Measurements from ENCODE around the gene ACOX1.

ACOX1 gene
- 37.0 to 92.9 (median 87.5) reads per million in 3 experiments for total RNA-seq

DNA sequence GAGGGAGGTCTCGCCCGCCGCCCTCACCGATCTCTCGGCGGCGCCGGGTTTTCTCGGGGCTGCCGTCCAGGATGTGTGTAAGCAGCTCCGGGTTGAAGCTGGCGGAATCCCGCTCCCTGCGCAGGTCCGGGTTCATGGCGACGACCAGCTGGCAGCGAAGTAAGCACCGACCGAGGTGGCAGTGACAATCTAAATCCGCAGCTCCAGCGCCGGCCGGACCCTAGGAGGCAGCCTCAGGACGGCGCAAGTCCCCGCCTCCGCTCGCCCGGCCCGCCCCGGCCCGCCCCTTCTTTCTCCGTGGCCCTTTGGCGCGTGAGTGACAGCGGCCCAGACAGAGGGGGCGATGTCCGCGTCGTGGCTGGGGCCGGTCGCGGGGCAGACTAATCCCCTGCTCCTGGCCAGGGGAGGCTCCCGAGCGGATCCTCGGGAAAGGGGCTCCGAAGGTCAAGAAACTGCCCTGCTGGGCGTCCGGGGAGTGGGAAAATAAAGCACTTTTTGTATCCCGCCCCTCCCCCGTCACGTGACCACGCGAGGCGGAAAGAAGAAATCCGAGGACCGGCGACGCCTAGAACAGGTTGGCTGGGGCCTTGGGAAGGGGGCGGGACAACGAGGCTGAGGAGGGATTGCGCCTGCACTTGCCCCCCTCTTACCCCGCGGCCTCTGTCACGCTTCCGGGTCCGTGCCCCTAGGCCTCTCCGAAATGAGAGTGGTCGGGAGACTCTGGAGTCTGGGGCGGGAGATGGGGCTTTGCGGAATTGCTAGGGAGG is at the start of gene ACOX1, which contains the start of gene TEN1:
Gene ACOX1, minus strand, starts transcription at position 229 of the 767 bp plus-strand sequence. Its CDS starts 93 bp downstream, at position 136.
Gene TEN1, plus strand, starts transcription at position 303 of the 767 bp plus-strand sequence. CDS start 6,953 bp downstream, outside the sequence.
- DNase-seq: peak; percentile 93

GRCh38 chr17:76027159-76027839 is 48.3 kb upstream of the ACOX1 start, which contains the start of gene EVPL:
Gene EVPL (minus strand): TSS chr17:76027306. CDS start chr17:76027198, 108 bp downstream.
- no peak for DNase-seq

- DNase-seq: no peak
Observed at GRCh38 chr17:76026714-76027158, 47.8 kb upstream of the ACOX1 start.

- DNase-seq: no peak
Observed at GRCh38 chr17:76025294-76025693, 46.3 kb upstream of the ACOX1 start.

GRCh38 chr17:76024353-76024752 is 45.4 kb upstream of the ACOX1 start:
- no peak for DNase-seq

DNA sequence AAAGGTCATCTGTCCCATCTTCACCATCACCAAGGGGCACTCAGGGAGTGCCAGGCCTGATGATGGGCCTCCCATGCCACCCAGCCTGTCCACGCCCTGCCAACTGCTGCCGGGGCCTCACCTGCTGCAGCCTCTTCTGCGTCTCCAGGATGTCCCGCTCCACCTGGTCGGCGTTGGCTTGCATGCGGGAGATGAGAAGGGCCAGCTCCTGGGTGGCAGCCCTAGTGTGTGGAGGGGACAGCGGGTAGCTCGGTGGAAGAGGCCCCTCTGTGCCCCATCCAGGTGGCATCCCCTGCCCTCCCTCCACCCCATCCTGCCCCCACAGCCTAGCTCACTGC is 44.9 kb upstream of the ACOX1 start:
- DNase-seq: no peak

- no peak for DNase-seq
Observed at GRCh38 chr17:76022973-76023899, 44.3 kb upstream of the ACOX1 start.

DNA sequence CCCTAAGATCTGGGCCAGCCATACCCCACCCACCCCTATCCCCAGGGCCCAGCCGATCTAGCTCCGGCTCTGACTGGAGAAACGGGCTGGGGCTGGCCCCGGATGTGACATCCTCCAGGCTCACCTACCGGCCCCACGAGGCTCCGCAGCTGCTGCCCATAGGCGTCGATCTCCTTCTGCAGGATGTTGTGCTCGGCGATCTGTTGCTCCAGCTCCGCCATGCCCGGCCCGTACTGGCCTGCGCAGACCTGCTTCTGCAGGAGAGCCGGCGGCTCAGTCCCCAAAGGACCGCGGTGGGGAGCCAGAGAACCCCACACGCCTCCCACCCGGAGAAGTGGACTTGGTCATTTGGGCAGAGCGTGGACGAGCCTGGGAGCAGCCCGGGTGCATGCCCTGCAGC is 43.3 kb upstream of the ACOX1 start:
- DNase-seq: no peak

DNA sequence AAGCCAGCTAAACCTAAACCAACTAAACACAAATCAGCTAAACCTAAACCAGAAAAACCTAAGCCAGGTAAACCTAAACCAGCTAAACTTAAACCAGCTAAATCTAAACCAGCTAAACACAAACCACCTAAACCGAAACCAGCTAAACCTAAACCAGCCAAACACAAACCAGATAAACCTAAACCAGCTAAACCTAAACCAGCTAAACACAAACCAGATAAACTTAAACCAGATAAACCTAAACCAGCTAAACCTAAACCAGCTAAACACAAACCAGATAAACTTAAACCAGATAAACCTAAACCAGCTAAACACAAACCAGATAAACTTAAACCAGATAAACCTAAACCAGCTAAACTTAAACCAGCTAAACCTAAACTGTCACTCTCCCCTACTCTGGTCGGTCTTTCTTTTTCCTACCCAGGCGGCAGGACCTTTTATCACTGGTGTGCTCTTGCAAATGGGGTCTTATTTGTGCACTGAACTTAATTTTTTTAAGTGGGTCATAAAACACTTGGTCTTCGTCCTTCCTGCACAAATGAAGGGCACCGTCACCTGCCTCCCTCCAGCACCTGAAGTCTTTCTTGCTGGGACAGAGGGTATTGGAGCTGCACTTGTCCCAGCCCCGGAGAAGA is 41.0 kb upstream of the ACOX1 start:
- no peak for DNase-seq

GRCh38 chr17:76018801-76019200 is 39.8 kb upstream of the ACOX1 start:
- no peak for DNase-seq

DNA sequence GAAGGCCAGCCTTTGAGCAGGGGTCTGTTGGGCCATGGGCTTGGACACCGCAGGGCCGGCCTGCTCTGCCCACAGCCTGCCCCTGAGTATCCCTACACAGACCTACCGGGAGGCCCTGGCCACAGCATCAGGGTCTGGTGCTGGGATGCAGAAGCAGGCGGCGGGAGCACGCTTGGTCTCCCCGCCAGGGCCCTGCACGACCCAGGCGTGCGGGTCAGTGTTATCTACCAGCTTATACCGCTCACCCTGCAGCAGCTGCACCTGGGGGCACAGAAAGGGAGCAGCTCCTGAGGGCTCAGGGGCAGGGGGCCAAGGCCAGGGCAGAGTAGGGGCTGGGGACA is 39.3 kb upstream of the ACOX1 start:
- no peak for DNase-seq

DNA sequence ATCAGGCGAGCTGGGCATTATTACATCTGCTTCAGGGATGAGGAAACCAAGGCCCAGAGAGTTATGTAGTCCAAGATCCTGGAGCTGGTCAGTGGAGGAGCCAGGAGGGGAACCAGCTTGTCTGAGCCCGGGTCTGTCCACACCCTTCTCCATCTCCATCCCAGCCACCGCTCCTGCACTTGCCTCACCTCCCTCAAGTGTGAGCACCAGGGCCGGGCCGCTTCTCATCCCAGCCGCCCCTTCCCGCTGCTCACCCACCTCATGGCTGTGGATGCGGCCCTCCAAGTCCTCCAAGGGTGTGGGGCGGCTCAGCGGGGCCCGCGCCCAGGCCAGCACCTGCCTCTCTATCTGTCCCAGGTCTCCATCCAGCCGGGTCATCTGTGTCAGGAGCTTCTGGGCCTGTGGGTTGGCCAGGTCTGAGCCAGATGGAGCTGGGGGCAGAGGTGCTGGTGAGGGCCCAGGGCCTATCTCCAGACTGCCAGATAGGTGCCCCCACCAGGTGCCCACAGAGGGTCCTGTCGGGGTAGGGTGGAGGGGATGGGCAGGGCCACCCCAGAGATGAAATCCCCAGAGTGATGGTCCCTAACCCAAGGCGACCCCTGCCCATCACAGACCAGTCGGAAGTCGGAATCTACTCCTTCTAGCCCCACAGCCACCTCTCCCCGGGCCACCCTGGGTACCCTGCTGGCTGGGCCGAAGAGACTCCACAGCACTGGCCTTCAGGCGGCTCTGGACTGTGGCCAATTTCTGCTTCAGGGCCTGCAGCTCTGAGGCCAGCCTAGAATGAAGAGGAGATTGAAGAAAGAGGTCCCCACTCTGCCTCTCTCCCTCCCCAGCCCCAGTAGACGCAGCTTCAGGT is 38.7 kb upstream of the ACOX1 start:
- DNase-seq: no peak

DNA sequence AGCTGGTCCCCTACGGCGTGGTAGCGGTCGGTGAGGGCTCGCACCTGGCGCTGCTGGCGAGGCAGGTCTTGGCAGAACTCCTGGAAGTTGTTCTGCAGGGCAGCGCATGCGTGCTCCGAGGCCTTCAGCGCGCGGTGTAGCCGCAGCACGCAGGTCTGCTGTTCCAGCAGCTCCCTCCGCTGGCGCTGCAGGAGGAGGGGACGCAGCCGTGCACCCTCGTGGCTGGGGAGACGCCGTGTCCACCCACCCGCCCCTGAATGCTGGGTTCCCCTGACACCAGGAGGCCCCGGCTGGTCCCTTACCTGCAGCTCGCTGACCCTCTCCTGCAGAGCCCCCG is 35.9 kb upstream of the ACOX1 start:
- no peak for DNase-seq

GRCh38 chr17:76014100-76014924 is 35.3 kb upstream of the ACOX1 start:
- DNase-seq: peak; percentile 68

GRCh38 chr17:76013377-76013932 is 34.5 kb upstream of the ACOX1 start:
- DNase-seq: no peak

- no peak for DNase-seq
Observed at GRCh38 chr17:76011951-76012350, 33.0 kb upstream of the ACOX1 start.

DNA sequence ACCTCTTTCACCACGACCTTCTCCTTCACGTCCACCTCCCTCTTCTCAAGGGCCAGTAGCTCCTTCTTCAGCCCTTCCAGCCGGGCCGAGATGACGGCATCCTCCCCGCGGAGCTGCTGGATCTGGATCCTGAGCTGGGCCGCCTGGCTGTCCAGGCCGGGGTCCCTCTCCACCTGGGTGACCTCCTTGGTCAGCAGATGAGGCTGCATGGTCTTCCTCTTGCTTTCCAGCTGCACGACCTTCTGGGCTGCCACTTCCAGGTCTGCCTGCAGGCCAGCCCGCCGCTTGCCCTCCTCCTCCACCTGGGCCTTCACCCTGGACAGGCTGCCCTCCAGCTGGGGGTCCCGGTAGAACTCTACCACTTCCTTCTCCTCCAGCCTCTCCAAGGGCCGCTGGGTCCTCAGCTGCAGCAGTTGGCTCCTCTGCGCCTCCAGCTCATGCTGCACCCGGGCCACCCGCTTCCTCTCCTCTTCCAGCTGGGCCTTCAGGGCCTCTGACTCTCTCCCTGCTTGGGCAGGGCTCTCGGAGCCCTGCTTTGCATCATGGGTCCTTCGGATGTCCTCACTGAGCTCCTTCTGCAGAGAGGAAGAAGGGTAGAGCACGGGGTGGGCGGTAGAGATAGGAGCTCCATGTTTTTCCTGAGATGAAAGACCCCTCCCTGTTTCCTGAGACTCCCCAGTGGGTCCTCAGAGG is 31.1 kb upstream of the ACOX1 start:
- no peak for DNase-seq

- no peak for DNase-seq
Observed at GRCh38 chr17:76009447-76009846, 30.5 kb upstream of the ACOX1 start.

- no peak for DNase-seq
Observed at GRCh38 chr17:76008630-76009425, 29.9 kb upstream of the ACOX1 start.
